ENCODE results near the gene ARID3A. TPM values are rescaled to one million over a fixed set of nuclear protein-coding genes. Genes with fewer than 3 reads are reported as not detected.

Gene ARID3A
- total and polyA plus RNA-seq, 2 of the 4 experiments (the other 2 are of a cell fraction), result 16.0 to 23.1 TPM

GRCh38 chr19:892894-893689 is 32.7 kb upstream of the ARID3A start, which contains the start of the genes MED16 and RNU6-9 (continued):
- TF ChIP-seq CEBPB (IDR thresholded peaks at IDR 0.05; ENCODE audit: low read depth, low read length) (no peak), MXI1 (IDR thresholded peaks at IDR 0.05; ENCODE audit: borderline replicate concordance, low read depth, low read length) (peak; percentile 38; the same call in 1 of the 2 replicates)

- Histone ChIP-seq H4K5ac (ENCODE audit: low read depth, low read length) (no peak overlapping the region), H3K56ac (ENCODE audit: extremely low read depth, insufficient read depth, low read length) (no peak overlapping the region), H2BK20ac (ENCODE audit: low read depth, low read length) (no peak overlapping the region), H4K91ac (ENCODE audit: insufficient read depth, low read depth, low read length) (no peak overlapping the region), H3K14ac (replicated peaks; ENCODE audit: low read depth, low read length) (no peak overlapping the region), H3K27ac (ENCODE audit: insufficient read depth, low read length) (no peak overlapping the region), H3K9ac (ENCODE audit: low read depth, low read length) (no peak overlapping the region), H3K36me3 (ENCODE audit: control insufficient read depth, insufficient read depth, low read length) (peaks cover 20% of the 10 kb centered on the region; the same call in 1 of the 2 replicates), H4K8ac (ENCODE audit: low read depth in 2 of 2, low read length in 2 of 2) (no peak overlapping the region), H3K79me1 (ENCODE audit: low read depth in 1 of 2, low read length in 2 of 2) (peaks cover 0 to 18% of the 10 kb centered on the region in 2 experiments; a peak in 3 of 4 replicates), H3K23ac (ENCODE audit: low read depth, low read length) (no peak overlapping the region), H2BK120ac (ENCODE audit: low read depth, low read length) (no peak overlapping the region), H3K9me1 (ENCODE audit: insufficient read depth, low read length) (peaks cover 6% of the 10 kb centered on the region), H3K4me2 (ENCODE audit: low read depth, low read length) (no peak overlapping the region), H3K18ac (ENCODE audit: low read depth, low read length) (no peak overlapping the region), H4K20me1 (ENCODE audit: insufficient read depth, low read length) (peaks cover 17% of the 10 kb centered on the region), H2AFZ (replicated peaks; ENCODE audit: low read length, poor library complexity) (no peak overlapping the region), H3K27me3 (ENCODE audit: control insufficient read depth, insufficient read depth, low read length) (no peaks in the 10 kb centered on the region), H3K4ac (ENCODE audit: low read depth, low read length) (no peak overlapping the region), H2BK5ac (ENCODE audit: low read depth, low read length, poor library complexity, severe bottlenecking) (no peak overlapping the region), H3K9me3 (ENCODE audit: control insufficient read depth, insufficient read depth, low read length) (no peaks in the 10 kb centered on the region), H3K4me3 (ENCODE audit: insufficient read depth, low read depth, low read length) (no peak overlapping the region), H3K4me1 (ENCODE audit: control insufficient read depth, insufficient read depth, low read length) (no peaks in the 10 kb centered on the region), H2AK5ac (ENCODE audit: low read depth, low read length) (no peak overlapping the region), H2BK15ac (ENCODE audit: low read depth, low read length) (no peak overlapping the region), H2AK9ac (replicated peaks; ENCODE audit: low read depth, low read length, poor library complexity) (no peak overlapping the region)
- TF ChIP-seq MXI1 (IDR thresholded peaks at IDR 0.05; ENCODE audit: borderline replicate concordance, low read depth, low read length), result no peak
- TF ChIP-seq, protein P1, sequence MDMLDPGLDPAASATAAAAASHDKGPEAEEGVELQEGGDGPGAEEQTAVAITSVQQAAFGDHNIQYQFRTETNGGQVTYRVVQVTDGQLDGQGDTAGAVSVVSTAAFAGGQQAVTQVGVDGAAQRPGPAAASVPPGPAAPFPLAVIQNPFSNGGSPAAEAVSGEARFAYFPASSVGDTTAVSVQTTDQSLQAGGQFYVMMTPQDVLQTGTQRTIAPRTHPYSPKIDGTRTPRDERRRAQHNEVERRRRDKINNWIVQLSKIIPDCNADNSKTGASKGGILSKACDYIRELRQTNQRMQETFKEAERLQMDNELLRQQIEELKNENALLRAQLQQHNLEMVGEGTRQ (IDR thresholded peaks at IDR 0.05; ENCODE audit: low read depth, low read length), result no peak
- no peak for TF ChIP-seq NFE2L2 (IDR thresholded peaks at IDR 0.05; ENCODE audit: low read depth, low read length)
- dilution Hi-C loops (cut with HindIII; ENCODE audit: low sequenced_read_pairs, unreplicated experiment) (no loop called here), in situ Hi-C loops (cut with MboI; ENCODE audit: low sequenced_read_pairs) (no loop called here), intact Hi-C loops (cut with micrococcal nuclease) (no loop called here)
- WGBS, 2 experiments (ENCODE audit: extremely low coverage in 2 of 2, insufficient read length in 1 of 2), result 92% methylated on average over 5 of the region's 10 CpGs; no CpG with 5 or more reads in 1 of the 2 experiments
- ATAC-seq (ENCODE audit: low read depth) (no peak), DNase-seq (no peak)
- no TSS peak for BruUV-seq (replicated peaks)
- CTCF ChIA-PET, result no interaction called here
- POLR2A ChIA-PET (ENCODE audit: unreplicated experiment), result no interaction called here
Observed at GRCh38 chr19:896434-896833, 29.4 kb upstream of the ARID3A start.

Data from IMR-90 (cell line).